IPS DF 6.9 (cell line): ENCODE measurements around the gene SLC25A28.
"Not testable (repeated sequence)": the region's sequence is repeated elsewhere in the genome, so short reads cannot be mapped to it uniquely, and the experiment has no call there.

Experiments
- DNase-seq: peaks from one replicate; pipeline ENCODE4 v3.0.0-alpha.2; 2013; ENCODE audit warnings: low read depth, low spot score
- H3K27ac ChIP-seq: one replicate; pipeline ENCODE4 v1.5.1; 2013; ENCODE audit warnings: low read length, control low read depth
- H3K27me3 ChIP-seq: 2 replicates; pipeline ENCODE4 v1.6.1; 2013; ENCODE audit warnings: mild to moderate bottlenecking, low read length; ENCODE audit not compliant: control insufficient read depth, insufficient read depth
- H3K36me3 ChIP-seq: 2 replicates; pipeline ENCODE4 v1.6.1; 2013; ENCODE audit warnings: low read length; ENCODE audit not compliant: control insufficient read depth, insufficient read depth
- H3K4me1 ChIP-seq: 2 replicates; pipeline ENCODE4 v1.6.1; 2013; ENCODE audit warnings: low read length; ENCODE audit not compliant: control insufficient read depth, insufficient read depth
- H3K4me3 ChIP-seq: 2 replicates; pipeline ENCODE4 v1.5.1; 2013; ENCODE audit warnings: mild to moderate bottlenecking, low read length
- H3K9me3 ChIP-seq: 2 replicates; pipeline ENCODE4 v1.6.1; 2013; ENCODE audit warnings: low read length, inconsistent platforms; ENCODE audit not compliant: control insufficient read depth, insufficient read depth
- WGBS: extraction: QIAGEN DNeasy Blood & Tissue Kit; methylation state at CpG from one replicate; pipeline ENCODE4 v1.1.7; 2013; ENCODE audit warnings: mixed read lengths, missing lambda C conversion rate; ENCODE audit not compliant: insufficient read length, insufficient coverage; 5-methylcytosine and 5-hydroxymethylcytosine counted together

The SLC25A28 gene

DNA sequence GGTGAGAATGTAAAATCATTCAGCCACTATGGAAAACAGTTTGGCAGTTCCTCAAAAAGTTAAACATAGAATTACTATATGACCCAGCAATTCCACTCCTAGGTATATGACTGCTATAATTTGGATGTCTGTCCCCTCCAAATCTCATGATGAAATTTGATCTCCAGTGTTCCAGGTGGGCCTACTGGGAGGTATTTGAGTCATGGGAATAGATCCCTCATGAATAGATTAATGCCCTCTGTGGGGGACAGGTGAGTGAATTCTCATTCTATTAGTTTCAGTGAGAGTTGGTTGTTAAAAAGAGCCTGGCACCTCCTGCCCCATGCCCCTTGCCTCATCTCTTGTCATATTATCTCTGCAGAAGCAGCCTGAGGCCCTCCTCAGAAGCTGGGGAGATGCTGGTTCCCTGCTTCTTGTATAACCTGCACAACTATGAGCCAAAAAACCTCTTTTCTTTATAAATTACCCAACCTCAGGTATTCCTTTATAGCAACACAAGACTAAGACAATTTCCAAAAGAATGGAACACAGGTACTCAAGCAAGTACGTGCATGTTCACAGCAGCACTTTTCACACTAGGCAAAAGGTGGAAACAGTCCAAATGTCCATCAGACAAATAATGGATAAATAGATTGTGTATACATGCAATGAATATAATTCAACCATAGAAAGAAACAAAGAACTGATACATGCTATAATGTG is 8.8 kb upstream of the SLC25A28 start:
- no peaks in the 10 kb centered on the region for H3K9me3 ChIP-seq
- WGBS, result no CpG with 5 or more reads among the region's 1 CpG
- H3K4me1 ChIP-seq, result no peaks in the 10 kb centered on the region
- H3K27ac ChIP-seq, result no peak overlapping the region
- no peak for DNase-seq
- H3K36me3 ChIP-seq, result no peaks in the 10 kb centered on the region
- H3K27me3 ChIP-seq, result no peaks in the 10 kb centered on the region
- H3K4me3 ChIP-seq, result no peak overlapping the region

DNA sequence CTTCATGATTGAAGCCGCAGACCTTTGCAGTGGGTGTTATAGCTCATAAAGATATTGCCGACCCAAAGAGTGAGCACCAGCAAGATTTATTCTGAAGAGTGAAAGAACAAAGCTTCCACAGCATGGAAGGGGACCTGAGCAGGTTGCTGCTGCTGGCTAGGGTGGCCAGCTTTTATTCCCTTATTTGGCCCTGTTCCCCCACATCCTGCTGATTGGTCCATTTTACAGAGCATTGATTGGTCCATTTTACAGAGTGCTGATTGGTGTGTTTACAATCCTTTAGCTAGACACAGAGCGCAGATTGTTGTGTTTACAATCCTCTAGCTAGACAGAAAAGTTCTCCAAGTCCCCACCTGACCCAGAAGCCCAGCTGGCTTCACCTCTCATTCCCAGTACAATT is 4.9 kb upstream of the SLC25A28 start:
- H3K36me3 ChIP-seq, H3K4me3 ChIP-seq, H3K27me3 ChIP-seq, H3K27ac ChIP-seq, H3K4me1 ChIP-seq, DNase-seq, H3K9me3 ChIP-seq: not testable (repeated sequence)
- WGBS, result no CpG with 5 or more reads among the region's 3 CpGs

DNA sequence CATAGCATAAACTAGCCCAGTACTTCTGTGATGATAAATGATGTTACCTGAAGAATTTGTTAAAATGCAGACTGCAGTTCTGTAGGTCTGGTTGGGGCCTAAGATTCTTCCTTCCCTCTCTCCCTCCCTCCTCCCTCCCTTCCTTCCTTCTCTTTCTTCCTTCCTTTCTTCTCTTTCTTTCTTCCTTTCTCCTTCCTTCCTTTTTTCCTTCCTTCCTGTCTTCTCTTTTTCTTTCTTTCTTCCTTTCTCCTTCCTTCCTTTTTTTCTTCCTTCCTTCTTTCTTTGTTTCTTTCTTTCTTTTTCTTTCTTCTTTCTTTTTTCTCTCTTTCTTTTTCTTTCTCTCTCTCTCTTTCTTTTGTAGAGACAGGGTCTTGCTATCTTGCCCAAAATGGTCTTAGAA is 3.7 kb upstream of the SLC25A28 start:
- no peak for DNase-seq
- H3K4me3 ChIP-seq, result no peak overlapping the region
- H3K36me3 ChIP-seq, result no peaks in the 10 kb centered on the region
- no peak overlapping the region for H3K27ac ChIP-seq
- no peaks in the 10 kb centered on the region for H3K27me3 ChIP-seq
- no peaks in the 10 kb centered on the region for H3K9me3 ChIP-seq
- H3K4me1 ChIP-seq, result no peaks in the 10 kb centered on the region

GRCh38 chr10:99621454-99622251 is 1.4 kb upstream of the SLC25A28 start:
- no peak for DNase-seq
- no peaks in the 10 kb centered on the region for H3K4me1 ChIP-seq
- H3K27me3 ChIP-seq, result no peaks in the 10 kb centered on the region
- H3K36me3 ChIP-seq, result no peaks in the 10 kb centered on the region
- no CpG with 5 or more reads among the region's 31 CpGs for WGBS
- H3K4me3 ChIP-seq, result peak overlapping the region; percentile 50; the same call in 1 of the 2 replicates
- H3K27ac ChIP-seq, result no peak overlapping the region
- no peaks in the 10 kb centered on the region for H3K9me3 ChIP-seq

DNA sequence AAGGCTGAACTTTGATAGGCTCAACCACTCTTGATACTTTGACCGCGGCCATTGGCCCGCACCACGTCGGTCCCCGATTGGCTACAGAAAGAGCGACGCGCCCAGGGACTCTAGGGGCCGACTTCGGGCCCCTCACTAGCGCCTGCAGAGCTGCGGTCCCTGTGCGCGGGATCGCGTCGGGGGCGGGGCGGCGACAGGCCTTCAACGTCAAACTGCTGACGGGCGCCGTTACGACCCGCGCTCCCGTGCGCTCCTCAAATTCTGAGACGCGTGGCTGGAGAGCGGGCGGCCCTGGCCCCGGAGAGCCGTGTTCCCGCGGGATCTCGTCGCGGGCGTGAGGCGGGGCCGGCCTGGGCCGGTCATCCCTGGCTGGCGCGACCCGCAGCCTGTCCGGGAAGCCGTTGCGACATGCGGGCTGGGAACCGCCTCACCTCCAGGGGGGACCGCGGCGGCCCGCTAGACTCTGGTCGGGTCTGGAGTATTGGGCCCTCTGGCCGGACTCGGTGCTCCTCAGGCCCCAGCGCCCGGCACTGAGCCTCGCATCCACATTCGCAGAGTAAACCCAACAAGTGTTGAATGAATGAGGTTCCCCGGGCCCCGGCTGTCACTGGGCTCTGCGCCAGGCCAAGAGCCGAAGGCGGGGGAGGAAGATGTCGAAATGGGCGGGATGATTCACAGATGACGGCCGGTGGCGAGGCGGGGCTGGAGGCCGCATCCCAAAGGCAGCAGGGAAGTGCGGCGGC is 643 bp upstream of the SLC25A28 start:
- H3K27ac ChIP-seq, result no peak overlapping the region
- no peaks in the 10 kb centered on the region for H3K9me3 ChIP-seq
- H3K27me3 ChIP-seq, result no peaks in the 10 kb centered on the region
- peak overlapping the region; percentile 78; the same call in 1 of the 2 replicates for H3K4me3 ChIP-seq
- WGBS, result no CpG with 5 or more reads among the region's 78 CpGs
- H3K36me3 ChIP-seq, result no peaks in the 10 kb centered on the region
- no peaks in the 10 kb centered on the region for H3K4me1 ChIP-seq
- no peak for DNase-seq

- DNase-seq, result no peak
- no peaks in the 10 kb centered on the region for H3K9me3 ChIP-seq
- 100% methylated on average over 2 of the region's 9 CpGs for WGBS
- H3K36me3 ChIP-seq, result no peaks in the 10 kb centered on the region
- H3K4me1 ChIP-seq, result no peaks in the 10 kb centered on the region
- H3K27me3 ChIP-seq, result no peaks in the 10 kb centered on the region
- H3K27ac ChIP-seq, result no peak overlapping the region
- H3K4me3 ChIP-seq, result peak overlapping the region; percentile 78; the same call in 1 of the 2 replicates
Measured at GRCh38 chr10:99619090-99619800, 994 bp downstream of the SLC25A28 start.

DNA sequence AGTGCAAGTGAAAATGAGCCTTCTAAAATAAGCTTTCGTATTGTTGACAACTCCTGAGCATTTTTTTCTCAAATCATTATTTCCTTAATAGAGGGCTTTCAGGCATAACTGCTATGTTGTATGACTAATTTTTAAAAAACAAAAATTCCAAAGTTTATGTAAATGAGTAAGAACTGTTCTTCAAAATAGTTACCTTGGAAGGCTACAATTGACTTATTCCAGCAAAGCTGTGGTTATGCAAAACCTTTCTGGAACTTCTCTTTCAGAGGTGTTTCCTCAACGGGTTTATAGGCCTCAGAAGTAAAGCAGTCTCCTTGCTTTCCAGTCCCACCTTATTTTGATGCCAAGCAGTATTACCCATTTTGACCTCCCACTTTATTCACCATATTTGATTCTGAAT is 2.5 kb downstream of the SLC25A28 start:
- H3K36me3 ChIP-seq, result no peaks in the 10 kb centered on the region
- no peak overlapping the region for H3K4me3 ChIP-seq
- no CpG with 5 or more reads among the region's 2 CpGs for WGBS
- H3K9me3 ChIP-seq, result no peaks in the 10 kb centered on the region
- H3K27ac ChIP-seq, result no peak overlapping the region
- H3K27me3 ChIP-seq, result no peaks in the 10 kb centered on the region
- H3K4me1 ChIP-seq, result no peaks in the 10 kb centered on the region
- no peak for DNase-seq

DNA sequence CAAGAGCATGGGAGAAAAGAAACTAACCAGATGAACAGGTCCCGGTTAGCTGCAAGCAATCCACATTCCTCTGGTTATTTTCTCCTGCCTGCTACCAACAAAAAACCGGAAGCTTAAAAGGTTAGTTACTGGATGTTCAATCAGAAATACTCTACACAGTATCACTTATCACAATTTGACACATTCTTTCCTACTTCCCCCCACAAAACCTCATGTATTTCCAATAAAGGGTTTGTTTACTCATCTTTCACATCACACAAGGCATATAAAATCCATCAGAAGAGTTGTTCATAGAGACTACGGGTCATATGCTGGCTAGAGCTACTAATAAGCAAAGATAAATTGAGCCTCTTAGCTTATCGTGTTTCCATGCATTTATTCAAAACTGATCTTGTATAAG is 4.8 kb downstream of the SLC25A28 start:
- WGBS, result no CpG with 5 or more reads among the region's 4 CpGs
- no peak for DNase-seq
- Histone ChIP-seq H3K9me3 (no peaks in the 10 kb centered on the region), H3K27me3 (no peaks in the 10 kb centered on the region), H3K36me3 (0 out of 2 replicates have a peak, but pooled peaks cover 4% of the 10 kb centered on the region), H3K4me3 (no peak overlapping the region), H3K27ac (no peak overlapping the region), H3K4me1 (no peaks in the 10 kb centered on the region)

DNA sequence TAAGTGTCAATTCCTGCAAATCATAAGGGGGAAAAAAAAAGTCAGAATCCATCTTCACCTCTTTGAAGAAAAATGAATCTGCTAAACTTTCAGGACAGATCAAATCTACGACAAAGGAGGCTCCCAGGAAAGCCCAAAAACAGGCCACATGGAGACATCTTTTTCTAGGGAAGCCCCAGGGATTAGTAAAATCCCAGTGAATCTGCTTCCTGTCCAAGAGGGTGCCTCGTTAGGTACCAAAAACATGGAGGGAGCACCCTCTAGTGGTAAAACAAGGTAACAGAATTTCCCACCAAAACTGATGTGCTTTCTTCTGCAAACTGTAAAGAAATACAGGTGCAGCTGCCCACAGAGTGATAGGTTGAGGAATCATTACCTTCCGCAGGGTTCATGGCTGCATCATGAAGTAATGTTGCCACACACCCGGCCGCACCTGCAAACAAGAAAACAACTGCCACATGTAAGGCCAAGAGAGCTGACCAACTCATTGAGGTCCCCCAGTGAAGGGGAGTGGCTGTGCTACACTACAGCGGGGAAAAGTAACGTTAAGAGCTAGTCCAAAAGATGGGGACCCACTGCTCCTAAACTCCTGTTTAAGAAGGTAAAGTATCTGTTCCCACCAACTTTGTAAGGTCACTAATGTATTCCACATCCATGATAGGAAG is 7.9 kb downstream of the SLC25A28 start:
- Histone ChIP-seq H3K9me3 (no peaks in the 10 kb centered on the region), H3K36me3 (0 out of 2 replicates have a peak, but pooled peaks cover 4% of the 10 kb centered on the region), H3K4me1 (no peaks in the 10 kb centered on the region), H3K4me3 (no peak overlapping the region), H3K27me3 (no peaks in the 10 kb centered on the region), H3K27ac (no peak overlapping the region)
- no peak for DNase-seq
- WGBS, result no CpG with 5 or more reads among the region's 7 CpGs
